Measurements from ENCODE around the gene P3H4. TPM values are rescaled to one million over a fixed set of nuclear protein-coding genes. Genes with fewer than 3 reads are reported as not detected.
A peak's percentile ranks its signal among the peaks of the same experiment; 100 is the strongest.
"Not testable (repeated sequence)": the region's sequence is repeated elsewhere in the genome, so short reads cannot be mapped to it uniquely, and the experiment has no call there.

Gene P3H4, protein sequence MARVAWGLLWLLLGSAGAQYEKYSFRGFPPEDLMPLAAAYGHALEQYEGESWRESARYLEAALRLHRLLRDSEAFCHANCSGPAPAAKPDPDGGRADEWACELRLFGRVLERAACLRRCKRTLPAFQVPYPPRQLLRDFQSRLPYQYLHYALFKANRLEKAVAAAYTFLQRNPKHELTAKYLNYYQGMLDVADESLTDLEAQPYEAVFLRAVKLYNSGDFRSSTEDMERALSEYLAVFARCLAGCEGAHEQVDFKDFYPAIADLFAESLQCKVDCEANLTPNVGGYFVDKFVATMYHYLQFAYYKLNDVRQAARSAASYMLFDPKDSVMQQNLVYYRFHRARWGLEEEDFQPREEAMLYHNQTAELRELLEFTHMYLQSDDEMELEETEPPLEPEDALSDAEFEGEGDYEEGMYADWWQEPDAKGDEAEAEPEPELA
- 41.8 and 51.2 TPM in 2 replicates for total RNA-seq

DNA sequence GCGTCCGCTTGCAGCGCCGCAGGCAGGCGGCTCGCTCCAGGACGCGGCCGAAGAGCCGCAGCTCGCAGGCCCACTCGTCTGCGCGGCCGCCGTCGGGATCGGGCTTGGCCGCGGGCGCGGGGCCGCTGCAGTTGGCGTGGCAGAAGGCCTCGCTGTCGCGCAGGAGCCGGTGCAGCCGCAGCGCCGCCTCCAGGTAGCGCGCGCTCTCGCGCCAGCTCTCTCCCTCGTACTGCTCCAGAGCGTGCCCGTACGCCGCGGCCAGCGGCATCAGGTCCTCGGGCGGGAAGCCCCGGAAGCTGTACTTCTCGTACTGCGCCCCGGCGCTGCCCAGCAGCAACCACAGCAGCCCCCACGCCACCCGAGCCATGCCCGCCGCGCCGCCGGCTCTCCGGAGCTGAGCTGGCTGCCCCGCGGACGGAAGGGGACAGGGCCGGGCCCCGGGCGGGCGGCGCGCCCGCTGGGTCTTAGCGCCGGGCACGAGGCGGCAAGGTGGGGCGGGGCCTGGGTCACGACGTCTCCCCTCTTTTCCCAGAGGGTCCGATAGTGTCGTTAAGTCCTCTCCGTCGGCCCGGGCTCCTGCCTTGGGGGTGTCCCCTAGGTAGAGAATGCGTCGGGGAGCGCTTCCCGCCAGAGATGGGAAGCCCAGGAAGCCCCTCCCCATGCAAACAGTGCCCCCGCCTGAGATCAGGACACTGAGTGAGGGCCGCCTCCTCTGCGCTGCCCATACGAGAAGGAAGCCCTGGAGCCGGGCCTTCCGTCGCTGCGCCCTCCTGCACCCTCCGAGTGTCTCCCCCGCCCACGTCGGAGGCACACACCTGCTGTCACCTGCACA lies at the start of gene P3H4:
TSS of gene P3H4 (minus strand) at position 401 of the 832 bp plus-strand sequence. CDS start at position 367, 34 bp downstream.
- peak; percentile 81 to 88 for DNase-seq (ENCODE audit: low read depth in 2 of 2)

DNA sequence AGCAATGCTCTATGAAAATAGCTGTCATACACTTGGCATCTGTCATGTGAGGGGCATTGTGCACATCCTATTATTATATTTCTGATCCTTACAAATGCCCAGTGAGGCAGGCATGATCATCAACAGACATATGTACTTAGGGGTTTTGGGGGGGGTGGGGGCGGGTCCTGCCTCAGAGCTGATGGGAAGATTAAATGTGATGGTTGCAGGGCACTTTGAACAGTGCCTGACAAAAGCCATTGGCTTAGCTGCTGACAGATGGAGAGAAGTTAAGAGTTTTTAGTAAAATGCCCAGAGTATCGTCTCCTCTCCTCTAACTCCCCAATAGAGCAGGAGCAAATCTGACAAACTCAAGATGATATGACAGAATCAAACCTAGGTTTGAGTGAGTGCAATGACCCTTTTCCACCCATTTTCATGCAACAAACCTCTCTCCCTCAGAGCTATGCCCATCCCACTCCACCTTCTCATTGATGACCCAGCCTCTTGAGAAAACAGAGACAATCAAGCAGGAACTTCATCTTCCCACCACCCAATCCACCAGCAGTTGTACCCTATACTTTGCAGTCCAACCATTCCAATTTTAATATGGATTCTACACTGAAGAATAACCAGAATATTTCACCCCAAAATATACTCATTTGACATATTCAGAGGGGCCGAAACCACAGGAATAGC lies 48.6 kb upstream of the P3H4 start:
- DNase-seq (ENCODE audit: low read depth in 2 of 2), result no peak

GRCh38 chr17:41851382-41851781 lies 39.6 kb upstream of the P3H4 start:
- DNase-seq (ENCODE audit: low read depth in 2 of 2), result not testable (repeated sequence)

GRCh38 chr17:41849251-41849990 lies 37.7 kb upstream of the P3H4 start:
- DNase-seq (ENCODE audit: low read depth in 2 of 2), result no peak

DNA sequence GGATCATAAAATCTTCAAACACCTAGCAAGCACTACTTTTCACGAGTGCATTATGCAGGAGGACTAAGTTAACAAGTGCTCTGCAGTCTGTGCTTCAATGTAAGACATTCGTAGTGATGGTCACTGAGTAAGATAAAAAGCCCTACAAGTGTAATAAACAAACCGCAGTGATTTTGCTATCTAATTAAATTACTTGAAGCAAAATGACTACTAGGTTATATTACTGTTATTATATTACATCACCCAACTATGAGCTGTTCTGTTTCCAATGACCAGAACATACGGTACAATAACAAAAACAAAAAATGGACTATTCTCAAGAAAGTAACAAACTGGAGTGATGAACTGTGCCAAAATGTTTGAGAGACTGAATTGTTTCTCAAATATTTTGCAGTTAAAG lies 37.0 kb upstream of the P3H4 start:
- no peak for DNase-seq (ENCODE audit: low read depth in 2 of 2)

DNA sequence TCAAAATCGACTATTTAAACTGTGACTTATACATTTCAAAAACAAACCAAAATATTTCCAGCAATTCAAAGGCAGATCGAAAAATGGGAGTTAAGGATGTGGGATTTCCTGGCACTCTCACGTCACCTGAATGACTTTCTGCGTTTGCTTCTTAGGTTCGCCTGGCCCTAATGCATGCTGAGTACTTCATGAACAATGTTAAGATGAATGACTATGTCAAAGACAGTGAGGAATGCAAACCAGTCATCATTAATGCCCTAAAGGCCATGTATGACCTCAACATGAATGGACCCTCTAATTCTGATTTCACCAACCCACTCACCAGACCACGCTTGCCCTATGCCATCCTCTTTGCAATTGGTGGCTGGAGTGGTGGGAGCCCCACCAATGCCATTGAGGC lies 33.2 kb upstream of the P3H4 start:
- DNase-seq (ENCODE audit: low read depth in 2 of 2), result no peak

DNA sequence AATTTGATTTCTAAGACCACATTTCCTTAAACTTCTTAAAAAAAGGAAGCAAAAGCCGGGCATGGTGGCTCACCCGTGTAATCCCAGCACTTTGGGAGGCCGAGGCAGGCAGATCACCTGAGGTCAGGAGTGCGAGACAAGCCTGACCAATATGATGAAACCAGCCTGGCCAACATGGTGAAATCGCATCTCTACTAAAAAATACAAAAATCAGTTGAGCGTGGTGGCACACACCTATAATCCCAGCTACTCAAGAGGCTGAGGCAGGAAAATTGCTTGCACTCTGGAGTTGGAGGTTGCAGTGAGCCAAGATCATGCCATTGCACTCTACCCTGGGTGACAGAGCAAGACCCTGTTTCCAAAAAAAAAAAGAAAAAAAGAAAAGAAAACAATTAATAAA lies 29.0 kb upstream of the P3H4 start:
- DNase-seq (ENCODE audit: low read depth in 2 of 2), result not testable (repeated sequence)

DNA sequence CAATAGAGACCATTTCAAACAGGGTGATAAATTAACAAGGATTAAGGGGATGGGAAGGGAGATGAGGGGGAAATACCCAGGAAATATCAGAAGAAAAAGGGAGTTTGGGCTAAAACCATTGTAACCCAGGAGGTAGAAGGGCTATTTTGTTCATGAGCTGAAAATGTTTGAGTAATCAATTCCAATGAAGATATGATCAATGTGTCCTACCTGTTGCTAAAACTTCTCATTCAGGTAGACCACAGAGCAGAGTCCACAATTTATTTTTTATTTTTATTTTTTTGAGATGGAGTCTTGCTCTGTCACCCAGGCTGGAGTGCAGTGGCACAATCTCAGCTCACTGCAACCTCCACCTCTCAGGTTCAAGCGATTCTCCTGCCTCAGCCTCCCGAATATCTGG lies 27.7 kb upstream of the P3H4 start:
- DNase-seq (ENCODE audit: low read depth in 2 of 2), result not testable (repeated sequence)

DNA sequence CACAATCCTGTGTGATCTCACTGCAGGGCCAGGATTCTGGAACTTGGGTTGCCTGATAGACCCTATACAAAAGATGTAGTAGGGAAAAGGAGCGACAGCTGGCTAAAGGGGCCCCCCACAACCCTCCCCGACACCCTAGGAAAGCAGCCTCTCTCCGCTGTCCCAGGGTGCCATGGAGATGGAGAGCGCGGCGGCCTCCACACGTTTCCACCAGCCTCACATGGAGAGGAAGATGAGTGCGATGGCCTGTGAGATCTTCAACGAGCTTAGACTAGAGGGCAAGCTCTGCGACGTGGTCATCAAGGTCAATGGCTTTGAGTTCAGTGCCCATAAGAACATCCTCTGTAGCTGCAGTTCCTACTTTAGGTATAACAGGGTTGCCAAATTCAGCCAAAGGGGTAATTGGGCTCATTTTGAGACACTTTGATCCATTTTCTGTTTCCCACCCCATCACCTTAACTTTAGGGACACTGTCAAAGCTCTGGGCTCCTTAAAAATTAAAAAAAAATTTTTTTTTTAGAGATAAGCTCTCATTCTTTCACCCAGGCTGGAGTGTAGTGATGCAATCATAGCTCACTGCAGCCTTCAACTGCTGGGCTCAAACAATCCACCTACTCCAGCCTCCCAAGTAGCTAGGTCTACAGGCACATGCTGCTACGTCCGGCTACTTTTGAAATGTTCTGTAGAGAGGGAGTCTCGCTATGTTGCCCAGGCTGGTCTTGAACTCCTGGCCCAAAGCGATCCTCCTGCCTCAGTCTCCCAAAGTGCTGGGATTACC lies 26.2 kb upstream of the P3H4 start, which contains the start of gene KLHL10:
TSS of gene KLHL10 (plus strand) at position 65 of the 778 bp plus-strand sequence. CDS start at position 173, 108 bp downstream.
- DNase-seq (ENCODE audit: low read depth in 2 of 2), result no peak

DNA sequence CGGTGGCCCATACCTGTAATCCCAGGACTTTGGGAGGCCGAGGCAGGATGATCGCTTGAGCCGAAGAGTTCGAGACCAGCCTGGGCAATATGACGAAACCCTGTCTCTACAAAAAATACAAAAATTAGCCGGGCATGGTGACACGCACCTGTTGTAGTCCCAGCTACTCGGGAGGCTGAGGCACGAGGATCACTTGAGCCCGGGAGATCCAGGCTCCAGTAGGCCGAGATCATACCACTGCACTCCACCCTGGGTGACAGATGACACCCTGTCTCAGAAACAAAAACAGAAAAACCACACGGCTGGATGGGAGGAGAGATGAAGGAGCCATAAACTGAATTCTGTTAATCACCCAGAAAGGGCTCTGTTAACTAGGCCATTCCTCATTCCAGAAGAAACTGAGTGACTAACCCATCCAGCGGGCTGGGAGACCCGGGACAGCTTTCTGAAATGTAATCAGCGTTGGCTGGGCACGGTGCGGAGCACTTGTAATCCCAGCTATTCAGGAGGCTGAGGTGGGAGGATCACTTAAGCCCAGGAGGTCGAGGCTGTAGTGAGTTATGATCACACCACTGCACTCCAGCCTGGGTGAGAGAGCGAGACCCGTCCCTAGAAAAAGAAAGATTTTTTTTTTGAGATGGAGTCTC lies 24.9 kb upstream of the P3H4 start:
- no peak for DNase-seq (ENCODE audit: low read depth in 2 of 2)

DNA sequence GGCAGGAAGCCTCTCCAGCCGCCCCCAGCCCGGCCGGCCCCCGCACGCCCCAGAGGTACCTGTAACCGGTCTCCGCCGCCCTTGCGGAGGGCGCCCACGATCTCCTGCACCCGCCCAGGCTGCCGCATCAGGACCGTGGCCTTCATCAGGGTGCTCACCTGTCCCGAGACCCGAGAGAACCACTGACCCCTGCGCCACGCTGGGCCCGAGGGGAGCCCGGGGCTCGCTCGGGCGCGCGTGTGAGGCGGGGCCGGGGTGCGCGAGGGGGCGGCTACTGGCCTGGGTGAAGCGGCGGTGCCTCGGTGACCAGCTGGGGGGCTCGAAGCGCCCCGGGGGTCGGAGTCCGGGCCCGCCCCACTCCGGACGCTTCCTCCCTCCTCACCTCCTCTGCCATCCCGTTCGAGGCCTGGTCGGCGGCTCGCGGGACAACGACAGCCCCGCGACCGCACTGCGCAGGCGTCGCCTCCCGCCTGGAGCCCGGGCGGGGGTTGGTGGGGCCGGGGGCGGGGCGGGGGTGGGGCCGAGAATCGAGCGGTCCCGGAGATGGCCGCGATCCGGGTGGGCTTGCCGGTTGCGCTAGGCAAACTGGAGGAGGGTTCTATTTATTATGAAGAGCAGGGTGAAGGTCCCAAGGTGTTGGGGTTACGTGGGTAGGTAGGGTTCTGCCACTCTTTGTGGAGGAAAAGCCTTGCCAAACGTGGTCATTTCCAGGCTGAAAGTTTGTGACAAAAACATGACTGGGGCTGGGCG lies 24.2 kb upstream of the P3H4 start, which contains the start of gene NT5C3B:
TSS of gene NT5C3B (minus strand) at position 433 of the 750 bp plus-strand sequence. CDS start at position 394, 39 bp downstream.
- DNase-seq (ENCODE audit: low read depth in 2 of 2), result peak; percentile 49 to 67

- peak in 1 of 2 donors; percentile 7 for DNase-seq (ENCODE audit: low read depth in 2 of 2)
Observed at GRCh38 chr17:41835214-41835799, 23.6 kb upstream of the P3H4 start.

DNA sequence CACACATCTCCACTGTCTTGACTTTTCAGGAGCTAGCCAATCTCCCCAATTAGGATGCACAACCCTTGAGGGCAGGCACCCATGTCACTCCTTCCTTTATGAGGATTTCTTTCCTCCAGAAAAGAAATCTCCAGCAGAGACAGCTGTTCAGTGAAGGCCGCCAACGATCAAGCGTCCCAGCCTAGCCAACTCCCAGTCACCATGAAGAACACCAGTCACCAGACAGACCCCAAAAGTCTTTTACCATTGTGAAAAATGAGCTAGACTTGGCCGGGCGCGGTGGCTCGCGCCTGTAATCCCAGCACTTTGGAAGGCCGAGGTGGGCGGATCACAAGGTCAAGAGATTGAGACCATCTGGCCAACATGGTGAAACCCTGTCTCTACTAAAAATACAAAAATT lies 18.2 kb upstream of the P3H4 start:
- not testable (repeated sequence) for DNase-seq (ENCODE audit: low read depth in 2 of 2)

DNA sequence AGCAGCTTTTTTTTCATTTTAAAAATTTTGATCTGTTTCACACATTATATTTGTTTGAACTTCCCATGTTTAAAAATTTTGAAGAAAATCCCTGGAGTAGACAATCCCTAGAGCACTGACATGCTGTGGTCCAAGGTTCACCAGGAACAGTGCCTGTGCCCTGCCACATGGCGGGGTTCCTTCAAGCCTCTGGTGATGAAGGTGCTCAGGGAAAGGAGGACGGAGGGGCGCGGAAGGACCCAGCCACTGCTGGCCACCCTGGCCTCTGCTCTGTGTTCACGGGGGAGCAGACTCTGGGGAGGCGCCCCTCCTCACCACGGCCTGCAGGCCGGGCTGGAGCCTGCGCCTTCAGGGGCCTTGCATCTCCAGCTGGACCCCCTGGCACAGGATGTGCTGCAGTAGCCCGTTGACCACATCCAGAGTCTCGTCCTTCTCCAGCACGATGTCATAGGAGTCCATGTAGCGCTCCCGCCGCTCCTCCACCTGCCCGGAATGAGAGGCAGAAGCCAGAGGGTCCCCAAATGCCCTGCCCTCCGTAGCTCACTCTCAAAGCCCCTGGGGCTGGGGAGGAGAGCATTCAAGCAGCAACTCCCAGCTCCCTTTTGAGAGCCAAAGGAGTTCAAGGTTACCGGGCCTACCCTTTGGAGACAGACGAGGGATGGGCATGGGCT lies 13.6 kb upstream of the P3H4 start:
- DNase-seq (ENCODE audit: low read depth in 2 of 2), result no peak

- DNase-seq (ENCODE audit: low read depth in 2 of 2), result no peak
Observed at GRCh38 chr17:41824086-41824485, 12.3 kb upstream of the P3H4 start.

DNA sequence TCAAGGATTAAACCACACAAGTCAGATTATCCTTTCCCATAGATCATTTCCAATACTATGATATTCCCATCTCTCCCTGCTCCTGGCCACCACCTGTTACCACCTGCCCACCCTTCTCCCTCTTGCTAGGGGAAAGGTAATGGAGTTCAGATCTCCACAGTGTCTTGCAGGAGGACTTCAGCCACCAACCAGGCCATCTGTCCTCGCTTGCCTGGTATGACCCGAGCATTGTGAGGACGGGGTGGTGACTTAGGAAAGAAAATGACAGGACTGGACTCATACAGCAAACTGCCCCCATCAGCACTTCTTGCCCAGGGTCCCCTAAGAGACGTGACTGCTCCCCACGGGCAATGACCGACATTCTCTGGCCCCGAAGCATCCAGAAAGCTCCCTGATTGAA lies 11.8 kb upstream of the P3H4 start:
- DNase-seq (ENCODE audit: low read depth in 2 of 2), result no peak

GRCh38 chr17:41823141-41823524 lies 11.4 kb upstream of the P3H4 start:
- DNase-seq (ENCODE audit: low read depth in 2 of 2), result no peak

All from lung microvascular endothelial cell (primary cell).